BLaER1 (cell line): ENCODE results near the gene EPX.

Source experiments
- H3K27ac ChIP-seq: shearing (Covaris generic); formaldehyde crosslinking; 2 replicates; pipeline ENCODE4 v1.8.1; 2022
- H3K27me3 ChIP-seq: shearing (Covaris generic); formaldehyde crosslinking; 2 replicates; pipeline ENCODE4 v1.8.1; 2022
- H3K36me3 ChIP-seq: shearing (Covaris generic); formaldehyde crosslinking; 2 replicates; pipeline ENCODE4 v1.8.1; 2022
- H3K4me1 ChIP-seq: shearing (Covaris generic); formaldehyde crosslinking; 2 replicates; pipeline ENCODE4 v1.8.1; 2022
- H3K4me2 ChIP-seq: shearing (Covaris generic); formaldehyde crosslinking; 2 replicates; pipeline ENCODE4 v1.8.1; 2022
- H3K4me3 ChIP-seq: shearing (Covaris generic); formaldehyde crosslinking; 2 replicates; pipeline ENCODE4 v1.8.1; 2022
- H3K9ac ChIP-seq: shearing (Covaris generic); formaldehyde crosslinking; 2 replicates; pipeline ENCODE4 v1.8.1; 2022
- H3K9me3 ChIP-seq: shearing (Covaris generic); formaldehyde crosslinking; 2 replicates; pipeline ENCODE4 v1.8.1; 2022
- H4K20me1 ChIP-seq: shearing (Covaris generic); formaldehyde crosslinking; 2 replicates; pipeline ENCODE4 v1.8.1; 2022
- Cebpa-rat ChIP-seq: shearing (Covaris generic); IDR thresholded peaks from 2 replicates; pipeline ENCODE4 v1.8.1; 2022

Gene EPX

GRCh38 chr17:58196610-58197009 lies 4.1 kb downstream of the EPX start:
- no peaks in the 10 kb centered on the region for H3K9me3 ChIP-seq
- no peak for TF ChIP-seq Cebpa-rat
- no peak overlapping the region for H3K9ac ChIP-seq
- no peak overlapping the region for H3K4me3 ChIP-seq
- no peaks in the 10 kb centered on the region for H3K27me3 ChIP-seq
- H4K20me1 ChIP-seq = no peaks in the 10 kb centered on the region
- no peaks in the 10 kb centered on the region for H3K36me3 ChIP-seq
- H3K4me1 ChIP-seq = peaks cover 23% of the 10 kb centered on the region
- no peak overlapping the region for H3K27ac ChIP-seq
- no peak overlapping the region for H3K4me2 ChIP-seq

- no peak overlapping the region for H3K27ac ChIP-seq
- H3K9me3 ChIP-seq = no peaks in the 10 kb centered on the region
- H3K4me1 ChIP-seq = peaks cover 12% of the 10 kb centered on the region
- H3K4me2 ChIP-seq = no peak overlapping the region
- no peak for TF ChIP-seq Cebpa-rat
- H3K27me3 ChIP-seq = no peaks in the 10 kb centered on the region
- H3K4me3 ChIP-seq = no peak overlapping the region
- no peak overlapping the region for H3K9ac ChIP-seq
- no peaks in the 10 kb centered on the region for H4K20me1 ChIP-seq
- no peaks in the 10 kb centered on the region for H3K36me3 ChIP-seq
These were observed 7.6 kb downstream of the EPX start for GRCh38 chr17:58200024-58200633.

- Histone ChIP-seq H4K20me1 (no peaks in the 10 kb centered on the region), H3K36me3 (peaks cover 17% of the 10 kb centered on the region), H3K9me3 (no peaks in the 10 kb centered on the region), H3K27ac (no peak overlapping the region), H3K27me3 (no peaks in the 10 kb centered on the region), H3K9ac (no peak overlapping the region), H3K4me3 (no peak overlapping the region), H3K4me2 (no peak overlapping the region), H3K4me1 (no peaks in the 10 kb centered on the region)
- no peak for TF ChIP-seq Cebpa-rat
These were observed 10.3 kb downstream of the EPX start for GRCh38 chr17:58202859-58203258.

- H3K36me3 ChIP-seq = peaks cover 30% of the 10 kb centered on the region
- H3K27me3 ChIP-seq = no peaks in the 10 kb centered on the region
- H3K4me2 ChIP-seq = no peak overlapping the region
- no peak overlapping the region for H3K9ac ChIP-seq
- no peaks in the 10 kb centered on the region for H4K20me1 ChIP-seq
- H3K9me3 ChIP-seq = no peaks in the 10 kb centered on the region
- no peak for TF ChIP-seq Cebpa-rat
- no peak overlapping the region for H3K27ac ChIP-seq
- no peak overlapping the region for H3K4me3 ChIP-seq
- no peaks in the 10 kb centered on the region for H3K4me1 ChIP-seq
These were observed 12.3 kb downstream of the EPX start for GRCh38 chr17:58204796-58205195.

- H4K20me1 ChIP-seq = no peaks in the 10 kb centered on the region
- H3K4me3 ChIP-seq = no peak overlapping the region
- H3K4me1 ChIP-seq = no peaks in the 10 kb centered on the region
- TF ChIP-seq Cebpa-rat = no peak
- no peak overlapping the region for H3K9ac ChIP-seq
- H3K27ac ChIP-seq = no peak overlapping the region
- H3K9me3 ChIP-seq = no peaks in the 10 kb centered on the region
- H3K4me2 ChIP-seq = no peak overlapping the region
- peaks cover 41% of the 10 kb centered on the region for H3K36me3 ChIP-seq
- no peaks in the 10 kb centered on the region for H3K27me3 ChIP-seq
These were observed 13.4 kb downstream of the EPX start for GRCh38 chr17:58205936-58206335.

GRCh38 chr17:58207451-58207850 lies 14.9 kb downstream of the EPX start:
- Histone ChIP-seq H3K27ac (no peak overlapping the region), H3K4me3 (no peak overlapping the region), H3K4me1 (no peaks in the 10 kb centered on the region), H3K36me3 (peaks cover 47% of the 10 kb centered on the region), H4K20me1 (no peaks in the 10 kb centered on the region), H3K4me2 (no peak overlapping the region), H3K9me3 (no peaks in the 10 kb centered on the region), H3K9ac (no peak overlapping the region), H3K27me3 (no peaks in the 10 kb centered on the region)
- no peak for TF ChIP-seq Cebpa-rat

GRCh38 chr17:58208344-58208743 lies 15.8 kb downstream of the EPX start:
- Histone ChIP-seq H3K4me3 (no peak overlapping the region), H3K9me3 (no peaks in the 10 kb centered on the region), H3K27ac (no peak overlapping the region), H3K4me1 (no peaks in the 10 kb centered on the region), H3K4me2 (no peak overlapping the region), H3K27me3 (no peaks in the 10 kb centered on the region), H3K36me3 (peaks cover 56% of the 10 kb centered on the region), H3K9ac (no peak overlapping the region), H4K20me1 (no peaks in the 10 kb centered on the region)
- no peak for TF ChIP-seq Cebpa-rat

- H3K36me3 ChIP-seq = peaks cover 61% of the 10 kb centered on the region
These were observed 18.4 kb downstream of the EPX start for GRCh38 chr17:58210922-58211321.

GRCh38 chr17:58215685-58216084 lies 23.2 kb downstream of the EPX start:
- Histone ChIP-seq H3K9me3 (no peaks in the 10 kb centered on the region), H3K4me2 (no peak overlapping the region)
- no peak for TF ChIP-seq Cebpa-rat

More at GRCh38 chr17:58210922-58211321, 18.4 kb downstream of the EPX start:
- no peak overlapping the region for H3K9ac ChIP-seq
- no peaks in the 10 kb centered on the region for H4K20me1 ChIP-seq
- no peak overlapping the region for H3K4me3 ChIP-seq
- no peak for TF ChIP-seq Cebpa-rat
- no peaks in the 10 kb centered on the region for H3K9me3 ChIP-seq
- H3K4me2 ChIP-seq = no peak overlapping the region
- no peak overlapping the region for H3K27ac ChIP-seq
- no peaks in the 10 kb centered on the region for H3K27me3 ChIP-seq
- no peaks in the 10 kb centered on the region for H3K4me1 ChIP-seq

GRCh38 chr17:58217766-58218165 lies 25.2 kb downstream of the EPX start:
- Histone ChIP-seq H3K27me3 (no peaks in the 10 kb centered on the region), H3K4me1 (peaks cover 19% of the 10 kb centered on the region), H4K20me1 (no peaks in the 10 kb centered on the region), H3K4me2 (no peak overlapping the region), H3K27ac (no peak overlapping the region), H3K9ac (no peak overlapping the region), H3K9me3 (no peaks in the 10 kb centered on the region), H3K4me3 (no peak overlapping the region), H3K36me3 (peaks cover 14% of the 10 kb centered on the region; the same call in 1 of the 2 replicates)
- TF ChIP-seq Cebpa-rat = no peak

More at GRCh38 chr17:58215685-58216084, 23.2 kb downstream of the EPX start:
- Histone ChIP-seq H3K27ac (no peak overlapping the region), H3K4me1 (peaks cover 19% of the 10 kb centered on the region), H4K20me1 (no peaks in the 10 kb centered on the region), H3K36me3 (peaks cover 25% of the 10 kb centered on the region), H3K9ac (no peak overlapping the region), H3K27me3 (no peaks in the 10 kb centered on the region), H3K4me3 (no peak overlapping the region)
